ENCODE data around the gene RAD51B.

RAD51B gene

GRCh38 chr14:67819563-67820421 lies at the start of gene RAD51B:
RAD51B (plus strand) TSS chr14:67819779.
- H3K27ac ChIP-seq, result peak within 1 kb of the TSS; percentile 54

GRCh38 chr14:67773844-67774377 lies 45.7 kb upstream of the RAD51B start:
- H3K27ac ChIP-seq, result no peak overlapping the region
- TF ChIP-seq, protein P1, sequence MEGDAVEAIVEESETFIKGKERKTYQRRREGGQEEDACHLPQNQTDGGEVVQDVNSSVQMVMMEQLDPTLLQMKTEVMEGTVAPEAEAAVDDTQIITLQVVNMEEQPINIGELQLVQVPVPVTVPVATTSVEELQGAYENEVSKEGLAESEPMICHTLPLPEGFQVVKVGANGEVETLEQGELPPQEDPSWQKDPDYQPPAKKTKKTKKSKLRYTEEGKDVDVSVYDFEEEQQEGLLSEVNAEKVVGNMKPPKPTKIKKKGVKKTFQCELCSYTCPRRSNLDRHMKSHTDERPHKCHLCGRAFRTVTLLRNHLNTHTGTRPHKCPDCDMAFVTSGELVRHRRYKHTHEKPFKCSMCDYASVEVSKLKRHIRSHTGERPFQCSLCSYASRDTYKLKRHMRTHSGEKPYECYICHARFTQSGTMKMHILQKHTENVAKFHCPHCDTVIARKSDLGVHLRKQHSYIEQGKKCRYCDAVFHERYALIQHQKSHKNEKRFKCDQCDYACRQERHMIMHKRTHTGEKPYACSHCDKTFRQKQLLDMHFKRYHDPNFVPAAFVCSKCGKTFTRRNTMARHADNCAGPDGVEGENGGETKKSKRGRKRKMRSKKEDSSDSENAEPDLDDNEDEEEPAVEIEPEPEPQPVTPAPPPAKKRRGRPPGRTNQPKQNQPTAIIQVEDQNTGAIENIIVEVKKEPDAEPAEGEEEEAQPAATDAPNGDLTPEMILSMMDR (conservative IDR thresholded peaks at IDR 0.05), result no peak
- TF ChIP-seq ZFX (IDR thresholded peaks at IDR 0.05), result no peak

More at GRCh38 chr14:67819563-67820421, at the start of gene RAD51B:
- TF ChIP-seq ZFX (IDR thresholded peaks at IDR 0.05), result no peak
- TF ChIP-seq, protein P1 (conservative IDR thresholded peaks at IDR 0.05), result no peak

DNA sequence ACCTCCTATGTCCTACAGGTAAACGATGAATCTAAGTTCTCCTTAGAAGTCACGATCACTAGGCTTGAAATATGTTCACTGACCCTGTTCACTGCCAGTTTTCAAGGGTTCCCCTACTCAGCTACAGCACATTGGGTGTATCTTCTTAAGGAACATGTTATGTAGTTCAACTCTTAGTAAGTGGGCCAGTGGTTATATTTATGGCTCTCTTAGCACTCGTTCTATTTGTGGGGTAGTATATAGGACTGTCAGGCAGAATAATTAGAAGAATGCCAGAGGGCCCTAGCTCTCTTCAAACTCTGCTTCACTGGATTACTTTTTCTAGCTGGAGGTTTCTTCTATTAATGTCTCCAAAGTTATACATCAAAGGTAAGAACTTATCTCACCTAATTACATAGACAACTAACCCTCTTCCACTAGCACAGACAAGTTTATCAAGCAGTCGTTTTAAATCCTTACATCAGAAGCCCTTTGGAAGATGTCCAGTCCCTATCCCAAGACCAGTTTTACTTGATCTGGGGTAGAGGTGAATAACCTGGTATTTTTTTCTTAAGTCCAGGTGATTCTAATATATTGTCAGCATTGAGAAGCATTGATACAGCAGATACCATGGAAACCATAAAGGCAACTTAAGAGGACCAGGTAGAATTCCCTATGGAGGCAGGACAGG lies 42.8 kb upstream of the RAD51B start:
- no peak overlapping the region for H3K27ac ChIP-seq
- no peak for TF ChIP-seq ZFX (IDR thresholded peaks at IDR 0.05)

DNA sequence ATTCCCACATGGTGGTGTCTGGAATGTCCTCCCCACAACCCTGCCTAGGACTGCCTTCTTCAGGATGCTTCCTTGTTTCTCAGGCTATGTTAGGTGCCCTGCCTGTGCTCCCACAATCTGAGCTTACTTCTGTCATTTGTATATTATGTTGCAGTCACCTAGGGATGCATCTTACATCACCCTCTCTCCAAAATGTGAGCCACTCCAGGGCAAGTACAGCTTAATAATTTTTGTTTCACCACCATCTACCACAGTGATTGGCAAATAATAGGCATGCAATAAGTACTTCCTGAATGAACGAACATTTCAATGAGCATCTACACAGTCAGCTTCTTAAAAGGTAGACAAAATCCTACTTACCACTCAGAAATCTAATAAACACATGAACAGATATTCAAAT lies 40.8 kb upstream of the RAD51B start:
- TF ChIP-seq, protein P1 (conservative IDR thresholded peaks at IDR 0.05), result no peak
- TF ChIP-seq ZFX (IDR thresholded peaks at IDR 0.05), result no peak
- no peak overlapping the region for H3K27ac ChIP-seq

GRCh38 chr14:67782090-67782489 lies 37.5 kb upstream of the RAD51B start:
- no peak for TF ChIP-seq ZFX (IDR thresholded peaks at IDR 0.05)
- TF ChIP-seq, protein P1 (conservative IDR thresholded peaks at IDR 0.05), result no peak
- H3K27ac ChIP-seq, result no peak overlapping the region

DNA sequence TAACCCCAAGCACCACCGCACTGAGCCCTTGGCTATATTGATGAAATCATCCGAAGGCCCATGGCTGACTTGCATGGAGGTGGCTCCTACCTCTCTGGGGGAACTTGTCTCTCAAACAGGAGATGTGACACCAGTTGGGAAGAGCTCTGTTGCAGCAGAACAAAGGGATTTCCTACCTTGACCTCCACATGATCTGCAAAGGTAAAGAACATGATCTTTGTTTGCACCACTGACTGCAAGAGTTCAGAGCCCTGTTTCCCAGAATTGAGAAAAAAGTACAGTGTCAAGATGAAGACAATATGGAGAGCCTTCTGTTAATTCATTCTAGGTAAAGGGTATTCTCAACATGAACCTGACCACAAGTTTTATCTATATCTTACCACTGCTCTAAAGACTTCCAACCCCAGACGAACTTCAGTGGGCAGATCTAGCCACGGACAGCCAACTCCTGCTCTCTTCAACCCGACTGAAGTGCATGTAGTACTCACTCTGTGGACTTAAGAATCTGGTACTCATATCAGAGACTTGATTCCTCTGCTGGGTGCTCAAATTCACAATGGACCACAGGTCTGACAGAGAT lies 35.2 kb upstream of the RAD51B start:
- H3K27ac ChIP-seq, result no peak overlapping the region
- TF ChIP-seq ZFX (IDR thresholded peaks at IDR 0.05), result no peak
- TF ChIP-seq, protein P1 (conservative IDR thresholded peaks at IDR 0.05), result no peak

DNA sequence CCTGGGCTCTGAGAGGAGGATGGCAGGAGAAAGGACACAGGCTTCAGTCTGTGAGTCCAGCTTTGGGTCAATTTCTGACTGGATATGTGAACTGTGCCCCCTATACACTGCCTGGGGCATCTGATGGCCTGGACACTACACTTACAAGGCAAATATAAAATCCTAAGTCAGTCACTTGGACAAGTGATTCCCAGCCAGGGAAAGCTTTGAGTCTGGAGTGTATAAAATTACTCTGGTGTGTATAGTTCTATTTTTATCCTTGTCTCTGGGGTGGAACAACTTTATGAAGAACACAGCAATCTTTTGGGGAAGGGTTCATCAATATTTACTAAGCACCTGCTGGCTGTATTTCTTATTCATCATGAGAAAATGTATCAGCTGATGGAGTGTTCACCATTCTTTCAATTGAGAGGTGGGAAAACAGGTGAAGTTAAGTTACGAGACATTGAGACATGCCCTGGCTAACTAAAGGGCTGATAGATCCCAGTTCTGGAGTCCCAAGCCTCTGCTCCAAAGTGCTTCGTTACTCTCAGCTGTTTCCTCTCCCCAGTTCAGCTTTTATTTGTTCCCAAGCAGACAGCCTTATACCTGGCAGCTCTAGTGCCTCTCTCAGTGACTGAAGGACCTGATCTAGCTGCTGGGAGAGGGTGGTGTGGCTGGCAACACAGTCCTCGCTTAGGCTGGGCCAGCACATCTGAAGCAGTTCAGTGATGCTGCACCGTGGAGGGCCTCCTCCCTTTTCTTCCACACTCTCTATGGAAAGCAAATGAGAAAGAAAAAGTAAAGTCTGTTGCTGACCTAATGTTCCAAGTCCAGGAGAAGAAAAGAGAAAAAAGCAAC lies 34.1 kb upstream of the RAD51B start:
- TF ChIP-seq ZFX (IDR thresholded peaks at IDR 0.05), result no peak
- TF ChIP-seq, protein P1 (conservative IDR thresholded peaks at IDR 0.05), result no peak
- H3K27ac ChIP-seq, result no peak overlapping the region

All from C4-2B (cell line).